Dermis blood vessel endothelial cell (primary cell): ENCODE data around the gene CD96. TPM values are rescaled to one million over a fixed set of nuclear protein-coding genes. Genes with fewer than 3 reads are reported as not detected.
A peak's percentile ranks its signal among the peaks of the same experiment; 100 is the strongest.
"Not testable (repeated sequence)": the region's sequence is repeated elsewhere in the genome, so short reads cannot be mapped to it uniquely, and the experiment has no call there.

Source experiments
- DNase-seq: peaks from one replicate; pipeline ENCODE4 v3.0.0; 2010
- total RNA-seq: library from RNA; depleted of rRNA; stranded (reverse); fragments of >200 nt; gene quantifications from 2 replicates; pipeline ENCODE4 v1.2.3, GENCODE V29; 2014

The CD96 gene
- total RNA-seq, 1 donor from 2014 or later: not detected

DNA sequence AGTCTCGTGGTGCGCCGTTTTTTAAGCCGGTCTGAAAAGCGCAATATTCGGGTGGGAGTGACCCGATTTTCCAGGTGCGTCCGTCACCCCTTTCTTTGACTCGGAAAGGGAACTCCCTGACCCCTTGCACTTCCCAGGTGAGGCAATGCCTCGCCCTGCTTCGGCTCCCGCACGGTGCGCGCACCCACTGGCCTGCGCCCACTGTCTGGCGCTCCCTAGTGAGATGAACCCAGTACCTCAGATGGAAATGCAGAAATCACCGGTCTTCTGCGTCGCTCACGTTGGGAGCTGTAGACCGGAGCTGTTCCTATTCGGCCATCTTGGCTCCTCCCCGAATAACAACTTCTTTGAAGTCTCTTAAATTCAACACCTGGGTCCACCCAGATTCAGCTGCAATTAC lies 19.9 kb downstream of the CD96 start:
- DNase-seq: not testable (repeated sequence)

GRCh38 chr3:111566844-111567243 lies 24.8 kb downstream of the CD96 start:
- DNase-seq: no peak

DNA sequence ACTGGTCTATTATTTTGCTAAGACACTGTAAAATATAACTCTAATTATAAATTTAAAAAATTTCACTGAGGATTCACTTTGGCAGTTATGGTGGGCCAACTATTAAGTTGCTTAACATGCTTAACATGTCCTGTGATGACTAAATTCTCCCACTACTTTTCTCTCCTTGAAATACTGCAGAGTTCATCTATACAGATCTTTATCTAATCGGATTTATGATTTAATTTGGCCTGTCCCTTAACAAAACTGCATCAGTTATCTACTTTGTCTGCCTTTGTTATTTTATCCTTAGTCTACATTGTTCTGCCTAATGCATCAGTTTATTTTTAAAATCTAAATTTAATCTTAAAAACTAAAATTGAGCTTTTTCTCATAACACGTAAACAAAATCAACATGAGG lies 26.4 kb downstream of the CD96 start:
- DNase-seq: no peak

DNA sequence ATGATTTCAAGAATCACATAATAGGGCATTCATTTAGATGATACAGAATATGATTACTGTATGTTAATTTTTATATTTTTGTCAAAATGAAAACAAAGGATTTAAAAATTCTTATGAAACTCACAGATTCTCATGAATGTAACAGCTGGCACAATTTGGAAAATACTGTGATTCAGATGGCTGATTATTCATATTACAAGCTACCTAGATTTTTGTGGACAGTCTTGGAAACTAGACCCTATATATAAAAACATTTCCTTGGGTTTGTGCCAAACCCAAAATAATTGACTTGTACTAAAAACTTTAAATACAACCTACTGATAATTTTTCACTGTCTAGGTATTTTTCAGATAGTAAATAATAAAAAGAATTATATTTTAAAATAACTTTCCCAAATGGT lies 26.9 kb downstream of the CD96 start:
- DNase-seq: no peak

DNA sequence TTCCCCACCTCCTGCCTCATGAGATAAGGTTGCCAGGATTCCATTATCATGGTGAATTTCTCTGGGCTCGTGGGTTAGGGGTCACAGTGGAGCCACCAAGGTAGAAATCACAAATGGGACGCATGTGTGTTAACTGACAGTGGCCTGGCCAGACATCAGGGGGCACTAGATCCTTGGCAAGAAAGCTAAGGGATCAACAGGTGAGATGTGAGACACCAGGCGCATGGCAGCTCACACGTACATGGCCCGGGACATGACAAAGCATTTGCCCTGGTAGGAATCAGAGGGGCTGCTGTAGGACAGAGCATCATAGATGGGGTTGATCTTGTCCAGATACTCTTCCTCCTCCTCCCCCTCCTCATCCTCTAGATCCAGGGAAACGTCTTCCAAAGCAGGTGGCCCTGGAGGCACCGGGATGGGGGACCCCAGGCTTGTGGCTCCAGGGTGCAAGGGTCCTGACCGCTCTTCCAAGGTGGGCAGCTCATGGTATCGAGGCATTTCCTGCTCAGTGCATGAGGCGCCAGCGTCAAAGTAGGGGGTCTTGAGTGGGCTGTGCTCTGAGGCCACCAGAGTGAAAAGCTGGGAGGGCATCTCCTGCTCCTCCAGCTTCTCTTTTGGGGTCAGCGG lies 28.5 kb downstream of the CD96 start:
- DNase-seq: no peak

- no peak for DNase-seq
These were observed 29.3 kb downstream of the CD96 start for GRCh38 chr3:111571282-111571681.

DNA sequence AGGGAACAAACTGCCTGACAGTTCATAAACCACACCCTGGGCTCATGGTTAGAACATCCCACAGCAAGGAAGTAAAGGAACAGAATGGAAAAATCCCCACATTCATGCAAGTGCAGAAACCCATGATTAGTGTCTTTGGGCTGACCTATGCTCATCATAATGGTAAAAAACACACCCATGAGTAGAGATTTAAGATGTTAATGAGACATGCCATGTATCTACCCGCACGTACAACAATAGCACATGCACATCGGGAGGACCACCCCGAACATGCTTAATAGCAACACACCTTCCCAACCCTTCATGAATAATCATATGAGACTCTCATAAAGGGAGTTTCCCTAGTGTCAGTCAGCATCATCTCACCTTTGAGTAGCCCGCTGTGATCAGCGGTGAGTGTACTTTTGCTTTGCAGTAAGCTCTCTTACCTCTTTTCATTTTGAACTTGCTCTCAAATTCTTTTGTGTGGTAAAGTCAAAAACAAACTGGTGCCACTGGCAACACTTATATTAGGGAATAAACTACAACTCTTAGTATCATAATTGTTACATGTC lies 30.0 kb downstream of the CD96 start:
- DNase-seq: no peak

- DNase-seq: no peak
These were observed 35.1 kb downstream of the CD96 start for GRCh38 chr3:111577113-111577512.

DNA sequence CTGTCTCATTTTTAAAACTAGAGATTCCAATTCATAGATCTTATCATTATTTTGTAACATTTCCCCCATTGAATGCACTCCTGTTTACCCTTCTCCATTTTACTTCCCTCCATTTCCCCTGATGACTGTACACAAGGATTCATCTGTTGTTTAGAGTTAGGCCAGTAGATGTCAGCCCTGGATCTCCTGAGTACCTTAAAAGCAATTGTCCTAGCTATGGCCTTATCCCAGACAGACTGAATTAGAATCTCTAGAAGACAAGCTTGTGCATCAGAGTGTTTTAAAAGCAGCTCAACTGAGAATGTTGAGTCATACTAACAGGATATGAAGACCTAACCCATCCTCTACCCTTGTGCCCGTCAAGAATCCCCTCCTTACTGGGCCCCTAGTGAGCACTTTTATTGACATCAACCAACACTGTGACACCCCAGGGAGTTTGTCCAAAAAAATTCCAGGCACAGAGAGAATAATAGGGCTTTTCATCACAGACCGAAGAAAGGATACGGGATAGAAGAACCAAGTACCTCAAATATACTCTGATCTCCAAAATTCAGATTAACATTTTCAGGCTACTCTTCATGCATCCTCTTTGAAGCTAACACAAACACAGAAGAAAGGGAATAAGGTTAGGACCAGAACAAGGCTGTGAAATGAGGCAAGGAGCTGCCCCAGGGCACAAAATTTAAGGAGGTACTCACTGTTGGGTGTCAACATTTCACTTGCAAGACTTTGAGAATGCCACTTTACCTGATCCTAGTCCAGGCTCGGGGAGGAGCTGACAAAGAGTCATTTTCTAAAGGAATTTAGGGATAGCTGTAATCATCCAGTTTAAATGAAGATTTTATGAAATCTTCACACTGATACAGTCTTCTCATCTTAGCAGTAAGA lies 36.0 kb downstream of the CD96 start:
- peak; percentile 46 for DNase-seq

- no peak for DNase-seq
These were observed 36.9 kb downstream of the CD96 start for GRCh38 chr3:111578867-111579266.

- no peak for DNase-seq
These were observed 37.5 kb downstream of the CD96 start for GRCh38 chr3:111579495-111579894.

DNA sequence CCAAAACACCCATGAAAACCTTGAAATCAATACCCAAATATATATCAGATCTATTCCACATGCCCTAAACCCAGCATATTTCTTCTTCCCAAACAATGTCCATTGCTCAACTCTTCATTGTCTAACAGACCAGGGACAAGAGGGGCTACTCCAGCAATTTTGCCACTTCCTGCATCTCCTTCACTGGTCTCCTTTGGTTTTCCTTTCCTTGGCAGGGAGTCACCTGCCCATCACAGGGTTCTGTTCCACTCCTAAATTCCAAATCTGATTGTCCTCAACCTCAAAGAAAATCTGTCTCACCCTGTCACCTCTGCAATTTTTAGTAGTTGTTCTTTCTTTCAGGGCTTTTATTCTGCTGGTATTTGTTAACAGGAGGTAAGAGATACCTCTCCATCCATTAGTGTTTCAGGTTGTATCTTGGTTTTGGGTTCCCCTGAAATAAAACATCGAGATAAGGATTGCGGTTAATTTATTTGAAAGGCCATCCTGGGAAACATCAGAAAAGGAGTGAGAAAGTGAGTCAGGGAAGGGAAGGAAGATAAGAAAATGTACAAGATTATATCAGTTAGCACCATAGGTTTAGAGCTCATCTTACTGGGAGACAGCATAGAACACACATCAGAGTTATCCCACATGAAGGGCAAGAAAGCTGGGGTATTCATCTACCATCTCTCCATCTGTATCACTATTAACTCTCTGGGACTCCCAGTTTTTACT lies 39.6 kb downstream of the CD96 start:
- no peak for DNase-seq

- DNase-seq: no peak
These were observed 40.1 kb downstream of the CD96 start for GRCh38 chr3:111582120-111582474.

GRCh38 chr3:111584744-111585143 lies 42.7 kb downstream of the CD96 start:
- no peak for DNase-seq

DNA sequence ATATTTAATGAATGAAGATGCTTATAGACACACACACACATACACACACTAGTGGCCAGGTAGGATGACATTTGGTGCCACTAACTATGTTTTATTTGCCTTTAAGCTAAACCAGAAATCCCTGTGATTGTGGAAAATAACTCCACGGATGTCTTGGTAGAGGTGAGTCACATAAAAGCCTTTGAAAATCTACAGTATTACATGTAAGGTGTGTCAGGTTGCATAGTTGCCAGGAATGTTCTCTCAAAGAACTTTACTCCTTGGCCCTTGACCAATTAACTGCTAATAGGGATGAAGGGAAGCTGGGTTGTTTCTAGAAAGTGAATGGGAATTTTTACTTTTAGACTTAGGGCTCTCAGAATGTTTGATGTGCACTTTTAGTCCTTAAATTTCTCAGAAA lies 43.2 kb downstream of the CD96 start:
- DNase-seq: no peak

GRCh38 chr3:111588527-111588926 lies 46.5 kb downstream of the CD96 start:
- DNase-seq: no peak

- DNase-seq: no peak
These were observed 47.5 kb downstream of the CD96 start for GRCh38 chr3:111589303-111590142.

DNA sequence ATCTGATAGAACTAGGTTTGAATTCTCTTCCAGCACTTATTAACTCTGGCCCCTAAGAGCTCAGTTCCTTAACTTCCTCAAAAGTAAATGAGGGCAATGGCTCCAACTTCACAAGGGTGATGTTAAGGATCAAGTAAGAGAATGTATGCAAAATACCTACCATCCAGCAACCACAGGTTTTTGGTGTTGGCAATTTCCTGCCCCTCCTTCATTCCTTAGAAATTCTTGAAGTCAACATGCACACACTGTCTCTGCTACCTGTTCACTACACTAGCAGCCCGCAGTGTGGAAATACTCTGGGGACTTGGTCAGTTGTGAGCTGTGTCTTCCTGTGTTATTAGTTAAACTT lies 48.1 kb downstream of the CD96 start:
- DNase-seq: no peak

DNA sequence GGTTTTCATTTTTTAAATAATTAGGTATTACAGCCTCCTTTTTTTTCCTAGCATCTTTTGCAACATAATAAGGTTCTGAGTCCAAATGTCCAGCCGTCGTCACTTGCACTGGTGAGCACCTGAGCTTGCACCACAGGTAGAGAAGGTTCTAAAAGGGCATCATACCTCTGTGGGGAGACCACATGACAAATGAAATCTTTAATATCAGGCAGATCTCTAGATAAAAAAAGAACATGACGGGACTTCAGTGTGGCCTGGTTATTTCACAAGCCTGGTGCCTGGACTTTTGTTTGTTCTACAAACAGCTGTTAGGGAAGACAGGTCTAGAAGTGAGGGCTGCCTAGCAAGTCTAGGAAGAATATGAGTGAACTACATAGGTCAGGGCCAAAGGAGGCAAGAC lies 49.6 kb downstream of the CD96 start:
- DNase-seq: no peak

GRCh38 chr3:111592143-111592542 lies 50.1 kb downstream of the CD96 start:
- DNase-seq: no peak

GRCh38 chr3:111592936-111593335 lies 50.9 kb downstream of the CD96 start:
- DNase-seq: no peak

- no peak for DNase-seq
These were observed 51.7 kb downstream of the CD96 start for GRCh38 chr3:111593666-111594065.

DNA sequence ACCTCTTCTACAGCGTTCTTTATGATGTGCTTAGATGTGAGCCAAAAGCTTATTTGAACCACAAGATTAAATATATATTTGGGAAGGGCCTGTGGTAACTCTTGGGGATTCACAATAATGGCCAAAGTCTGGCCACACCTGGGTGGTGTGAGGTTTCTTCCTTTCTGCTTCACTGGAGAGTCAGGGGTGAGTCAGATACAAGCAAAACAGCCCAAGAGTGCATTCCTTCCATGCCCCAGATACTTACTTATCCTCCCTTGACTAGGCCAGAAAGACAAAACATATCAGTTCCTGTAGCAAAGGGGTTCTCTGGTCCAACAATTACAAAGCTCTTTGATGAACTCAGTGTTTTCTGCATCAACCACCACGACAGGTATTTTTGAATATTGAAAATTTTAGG lies 52.2 kb downstream of the CD96 start:
- DNase-seq: no peak
